Non-pigmented ciliary epithelial cell (primary cell): ENCODE data around the gene SNX32.
"Not testable (repeated sequence)": the region's sequence is repeated elsewhere in the genome, so short reads cannot be mapped to it uniquely, and the experiment has no call there.

Experiments used
- DNase-seq: peaks from one replicate; pipeline ENCODE4 v3.0.0-alpha.2; 2010; ENCODE audit warnings: low read depth

Gene SNX32

DNA sequence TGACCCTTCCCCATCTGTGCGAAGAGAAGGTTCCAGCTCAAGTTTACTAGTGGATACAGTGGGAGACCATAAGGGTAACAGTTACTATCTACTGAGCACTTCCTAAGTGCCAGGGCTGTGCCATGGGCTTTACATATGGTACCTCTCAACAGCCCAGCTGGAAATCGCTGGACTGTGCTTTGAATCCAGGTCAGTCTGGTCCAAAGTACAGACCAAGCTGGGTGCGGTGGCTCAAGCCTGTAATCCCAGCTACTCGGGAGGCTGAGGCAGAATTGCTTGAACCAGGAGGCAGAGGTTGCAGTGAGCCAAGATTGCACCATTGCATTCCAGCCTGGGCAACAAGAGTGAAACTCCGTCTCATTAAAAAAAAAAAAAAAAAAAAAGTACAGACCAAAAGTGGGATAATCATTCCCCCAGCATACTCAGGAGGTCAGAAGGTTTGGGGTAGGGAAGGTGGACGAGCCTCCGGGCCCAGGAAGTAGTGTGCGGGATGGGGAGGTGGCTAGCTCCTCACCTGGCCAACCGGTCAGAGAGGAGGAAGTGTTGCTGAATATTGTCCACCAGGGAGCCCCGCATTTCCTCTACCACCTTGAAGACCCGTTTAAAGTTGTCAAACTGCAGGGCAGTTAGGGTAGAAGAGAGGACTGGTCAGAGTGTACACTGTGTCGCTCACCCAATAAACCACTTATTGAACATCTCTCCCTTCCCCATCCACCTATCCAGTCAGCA lies 52.2 kb downstream of the SNX32 start:
- no peak for DNase-seq

- DNase-seq = no peak
Measured at GRCh38 chr11:65886826-65887722, 53.3 kb downstream of the SNX32 start.

- DNase-seq = no peak
Measured at GRCh38 chr11:65887723-65888162, 54.0 kb downstream of the SNX32 start.

DNA sequence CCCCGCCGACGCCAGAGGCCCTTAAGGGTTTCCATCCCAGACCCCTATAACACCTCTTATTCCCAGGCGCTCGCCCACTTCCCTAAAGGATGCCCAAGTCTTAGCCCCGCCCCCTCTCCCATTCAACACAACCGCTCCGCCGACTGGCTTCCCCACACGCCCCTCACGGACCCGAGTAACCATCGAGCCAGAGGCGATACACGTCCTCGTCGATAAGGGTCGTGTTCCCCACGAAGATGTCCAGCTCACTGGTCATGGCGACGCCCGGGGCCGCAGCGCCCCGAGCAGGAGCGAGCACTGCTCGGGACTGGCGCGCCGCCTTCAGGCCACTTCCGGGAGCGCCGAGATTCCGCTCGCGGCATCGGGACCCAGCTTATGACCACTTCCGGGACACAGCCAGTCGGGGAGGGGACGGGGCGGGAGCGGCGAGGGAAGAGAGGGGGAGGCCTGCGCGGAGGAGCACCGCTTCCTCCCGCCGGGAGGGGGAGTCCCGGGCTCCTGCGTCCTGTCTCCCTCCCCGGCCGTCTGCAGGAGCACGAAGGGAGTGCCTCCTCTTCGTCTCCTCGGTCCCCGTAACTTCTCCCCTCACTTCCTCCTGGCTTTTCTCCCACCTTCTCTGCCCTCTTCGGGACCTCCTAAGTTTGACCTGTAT lies 54.5 kb downstream of the SNX32 start, which contains the start of gene FIBP:
TSS of gene FIBP (minus strand) at position 309 of the 652 bp plus-strand sequence. CDS start at position 256, 53 bp downstream.
- DNase-seq = peak; percentile 81

DNA sequence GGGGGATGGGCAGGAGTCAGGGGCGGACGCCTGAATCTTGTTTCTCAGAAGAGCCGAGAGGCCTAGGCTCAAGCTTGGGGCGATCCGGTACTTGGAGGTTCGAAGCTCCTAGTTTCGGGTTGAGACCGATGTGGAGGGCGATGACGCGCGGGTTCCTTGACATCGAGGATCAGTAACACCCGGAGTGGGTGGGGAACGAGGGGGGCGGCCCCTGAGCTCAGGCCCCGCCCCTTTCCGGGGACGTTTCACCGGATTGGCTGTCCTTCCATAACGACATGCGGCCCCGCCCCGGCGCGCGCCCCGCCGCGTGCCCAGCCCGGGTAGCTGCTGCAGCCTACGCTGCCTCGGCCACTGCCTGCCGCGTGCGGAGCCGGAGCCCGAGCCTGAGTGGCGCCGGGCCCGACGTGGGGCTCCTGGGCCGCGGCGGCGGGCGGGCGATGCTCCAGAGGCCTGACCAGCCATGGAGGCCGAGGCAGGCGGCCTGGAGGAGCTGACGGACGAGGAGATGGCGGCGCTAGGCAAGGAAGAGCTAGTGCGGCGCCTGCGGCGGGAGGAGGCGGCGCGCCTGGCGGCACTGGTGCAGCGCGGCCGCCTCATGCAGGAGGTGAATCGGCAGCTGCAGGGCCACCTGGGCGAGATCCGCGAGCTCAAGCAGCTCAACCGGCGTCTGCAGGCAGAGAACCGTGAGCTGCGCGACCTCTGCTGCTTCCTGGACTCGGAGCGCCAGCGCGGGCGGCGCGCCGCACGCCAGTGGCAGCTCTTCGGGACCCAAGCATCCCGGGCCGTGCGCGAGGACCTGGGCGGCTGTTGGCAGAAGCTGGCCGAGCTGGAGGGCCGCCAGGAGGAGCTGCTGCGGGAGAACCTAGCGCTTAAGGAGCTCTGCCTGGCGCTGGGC lies 56.8 kb downstream of the SNX32 start, which contains the start of gene CCDC85B:
TSS of gene CCDC85B (plus strand) at position 350 of the 895 bp plus-strand sequence. CDS start at position 461, 111 bp downstream.
- DNase-seq = no peak

GRCh38 chr11:65891219-65892136 lies 57.7 kb downstream of the SNX32 start:
- DNase-seq = no peak

- DNase-seq = not testable (repeated sequence)
Measured at GRCh38 chr11:65892137-65892540, 58.4 kb downstream of the SNX32 start.

GRCh38 chr11:65892661-65893317 lies 59.0 kb downstream of the SNX32 start:
- DNase-seq = no peak

- no peak for DNase-seq
Measured at GRCh38 chr11:65894034-65894591, 60.4 kb downstream of the SNX32 start.

- no peak for DNase-seq
Measured at GRCh38 chr11:65895482-65895981, 61.8 kb downstream of the SNX32 start.

GRCh38 chr11:65896034-65896999 lies 62.6 kb downstream of the SNX32 start:
- no peak for DNase-seq

DNA sequence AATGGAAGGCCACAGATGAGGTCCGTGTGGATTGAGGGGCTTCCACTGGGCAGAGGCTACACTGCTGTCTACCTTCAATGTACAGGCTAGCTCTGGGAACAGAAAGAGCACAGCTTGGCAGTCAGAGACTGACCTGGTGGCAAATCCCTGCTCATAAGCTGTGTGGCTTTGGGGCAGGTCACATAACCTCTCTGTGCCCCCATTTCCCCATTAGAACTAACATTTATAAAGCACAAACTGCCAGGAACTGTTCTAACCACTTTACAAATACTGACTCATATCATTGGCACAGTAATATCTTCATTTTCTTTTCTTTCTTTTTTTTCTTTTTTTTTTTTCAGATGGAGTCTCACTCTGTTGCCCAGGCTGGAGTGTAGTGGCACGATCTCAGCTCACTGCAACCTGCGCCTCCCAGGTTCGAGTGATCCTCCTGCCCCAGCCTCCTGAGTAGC lies 63.3 kb downstream of the SNX32 start:
- no peak for DNase-seq

DNA sequence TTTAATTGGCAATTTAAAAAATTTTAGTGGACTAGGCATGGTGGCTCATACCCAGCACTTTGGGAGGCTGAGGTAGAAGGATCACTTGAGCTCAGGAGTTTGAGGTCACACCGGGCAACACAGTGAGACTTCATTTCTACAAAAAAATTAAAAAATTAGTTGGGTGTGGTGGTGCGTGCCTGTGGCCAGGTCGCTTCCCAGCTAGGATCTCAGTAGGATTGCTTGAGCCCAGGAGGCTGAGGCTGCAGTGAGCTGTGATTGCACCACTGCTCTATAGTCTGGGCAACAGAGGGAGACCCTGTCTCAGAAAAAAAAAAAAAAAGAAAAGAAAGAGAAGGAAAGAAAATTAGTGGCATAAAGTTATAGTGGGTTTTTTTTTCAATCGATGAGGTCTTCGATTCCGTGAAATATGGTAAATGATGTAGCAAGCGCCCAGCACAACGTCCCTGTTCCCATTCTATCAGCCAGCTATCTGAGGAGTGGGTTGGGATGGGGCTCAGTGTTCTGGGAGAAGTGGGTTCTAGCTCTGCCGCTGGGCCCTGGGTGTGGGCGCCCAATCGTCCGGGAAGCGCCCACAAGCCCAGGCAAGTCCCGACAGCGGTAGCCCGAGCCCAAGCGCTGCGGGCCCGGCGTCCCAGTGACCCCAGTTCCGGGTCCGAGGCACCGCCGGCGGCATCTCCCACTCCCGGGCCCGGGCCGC lies 65.0 kb downstream of the SNX32 start:
- DNase-seq = no peak

GRCh38 chr11:65899356-65900124 lies 65.8 kb downstream of the SNX32 start:
- no peak for DNase-seq

GRCh38 chr11:65900125-65900898 lies 66.5 kb downstream of the SNX32 start, which contains the start of gene FOSL1:
TSS of gene FOSL1 (minus strand) at chr11:65900388. CDS start at chr11:65900339, 49 bp downstream.
- peak; percentile 78 for DNase-seq

DNA sequence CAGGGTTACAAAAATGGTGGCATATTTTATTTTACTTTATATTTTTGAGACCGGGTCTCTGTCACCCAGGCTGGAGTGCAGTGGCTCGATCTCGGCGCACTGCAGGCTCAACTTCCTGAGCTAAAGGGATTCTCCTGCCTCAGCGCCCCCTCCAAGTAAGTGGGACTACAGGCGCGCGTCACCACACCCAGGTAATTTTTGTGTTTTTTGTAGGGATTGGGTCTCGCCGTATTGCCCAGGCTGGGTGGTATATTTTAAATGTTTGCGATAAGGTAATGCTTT lies 67.1 kb downstream of the SNX32 start:
- DNase-seq = no peak
